ENCODE measurements around the gene COQ9. TPM values are rescaled to one million over a fixed set of nuclear protein-coding genes. Genes with fewer than 3 reads are reported as not detected.
"Not testable (repeated sequence)": the region's sequence is repeated elsewhere in the genome, so short reads cannot be mapped to it uniquely, and the experiment has no call there.

Gene COQ9
- total RNA-seq, 1 experiment from 2014 or later: 56.6 TPM

DNA sequence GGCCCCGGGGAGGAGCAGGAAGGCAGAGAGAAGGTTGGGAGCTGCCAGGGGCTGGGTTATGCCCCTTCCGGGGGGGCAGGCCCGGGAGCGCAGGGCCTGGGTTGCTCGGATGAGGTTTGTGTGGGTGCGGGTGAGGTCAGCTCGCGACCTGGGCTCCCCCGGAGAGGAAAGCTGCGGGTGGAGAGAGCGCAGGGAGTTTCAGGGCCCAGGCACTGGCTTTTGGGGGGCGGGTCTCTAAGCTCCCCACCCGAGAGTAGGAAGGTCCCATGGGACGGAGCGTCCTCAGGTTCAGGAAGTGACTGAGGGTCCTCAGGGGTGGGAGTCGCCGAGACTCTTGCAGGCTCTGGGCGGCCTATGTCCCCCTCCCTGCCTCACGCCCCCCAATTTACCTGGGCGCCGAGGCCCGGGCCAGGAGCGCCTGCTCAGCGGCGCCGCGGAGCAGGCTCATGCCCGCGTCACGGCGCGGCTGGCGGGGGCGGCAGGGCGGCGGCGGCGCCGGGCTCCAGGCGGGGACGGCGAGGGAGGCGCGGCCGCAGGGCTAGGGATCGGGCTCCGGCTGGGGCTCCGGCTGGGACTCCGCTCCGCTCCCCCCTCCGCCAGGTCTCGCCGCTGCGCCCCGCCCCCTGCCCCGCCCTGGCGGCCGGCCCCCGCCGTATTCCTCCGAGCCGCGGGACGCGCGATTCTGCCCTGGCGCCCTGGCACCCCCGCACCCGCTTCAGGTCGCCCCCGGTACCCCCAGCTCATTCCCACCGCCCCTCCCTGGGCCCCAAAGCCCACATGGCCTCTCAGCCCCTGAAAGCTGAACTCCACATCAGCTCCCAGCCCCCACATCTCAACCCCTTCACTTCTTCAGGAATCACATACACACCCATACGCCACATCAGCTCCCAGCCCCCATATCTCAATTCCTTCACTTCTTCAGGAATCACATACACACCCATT is 38.9 kb downstream of the COQ9 start, which contains the start of gene DOK4:
DOK4 (minus strand) TSS at position 578 of the 942 bp plus-strand sequence. CDS start 6,986 bp downstream, outside the sequence.
- peak; percentile 75 for DNase-seq (ENCODE audit: low read depth)

DNA sequence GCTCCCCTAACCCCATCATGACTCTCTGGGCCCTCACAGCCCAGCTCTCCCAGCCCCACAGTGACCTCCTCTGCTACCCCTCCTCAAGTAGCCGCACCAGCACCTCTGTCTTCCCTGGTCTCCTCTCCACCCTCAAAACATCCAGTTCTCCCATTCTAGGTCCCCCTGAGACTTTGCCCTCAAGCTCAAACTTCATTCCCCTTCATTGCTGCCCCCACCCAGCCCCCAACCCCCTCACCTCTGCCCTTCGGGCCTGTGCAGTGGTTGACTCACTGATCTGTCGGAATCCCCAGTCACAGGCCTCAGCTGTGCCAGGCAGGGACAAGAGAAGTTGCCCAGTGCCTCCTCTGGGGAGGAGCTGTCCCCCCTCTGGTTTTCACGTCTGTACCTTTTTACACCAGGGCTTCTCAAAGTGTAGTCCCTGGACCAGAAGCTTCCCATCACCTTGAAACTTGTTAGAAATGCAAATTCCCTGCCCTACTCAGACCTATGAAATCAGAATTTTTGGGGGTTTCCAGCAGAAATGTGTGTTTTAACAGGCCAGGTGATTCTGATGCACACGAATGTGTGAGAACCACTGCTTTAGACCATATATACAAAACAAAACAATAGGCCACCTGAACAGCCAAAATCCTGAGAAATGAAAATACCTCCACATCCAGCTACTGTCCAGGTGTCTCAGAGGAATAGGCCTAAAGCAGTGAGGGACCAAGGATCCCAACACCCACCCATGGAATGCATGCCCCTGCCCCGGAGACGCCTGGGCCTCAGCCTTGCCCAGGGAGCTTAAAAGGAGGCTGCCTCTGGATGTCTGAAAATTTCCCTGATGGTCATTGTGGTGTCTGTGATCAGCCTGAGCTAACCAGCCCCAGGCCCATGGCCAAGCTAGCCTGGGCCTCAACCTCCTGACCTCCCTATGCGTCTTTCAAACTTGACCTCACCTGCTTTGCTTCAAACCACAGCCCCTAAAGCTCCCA is 39.9 kb downstream of the COQ9 start:
- no peak for DNase-seq (ENCODE audit: low read depth)

DNA sequence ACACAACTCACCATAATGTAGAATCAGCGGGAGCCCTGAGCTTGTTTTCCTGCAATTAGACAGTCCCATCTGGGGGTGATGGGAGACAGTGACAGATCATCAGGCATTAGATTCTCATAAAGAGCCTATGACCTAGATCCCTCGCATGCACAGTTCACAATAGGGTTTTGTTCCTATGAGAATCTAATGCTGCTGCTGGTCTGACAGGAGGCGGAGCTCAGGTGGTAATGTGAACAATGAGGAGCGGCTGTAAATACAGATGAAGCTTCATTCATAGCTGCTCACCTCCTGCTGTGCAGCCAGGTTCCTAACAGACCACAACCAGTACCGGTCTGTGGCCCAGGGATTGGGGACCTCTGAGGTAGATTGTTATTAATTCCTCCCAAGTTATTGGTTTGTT is 42.0 kb downstream of the COQ9 start:
- DNase-seq (ENCODE audit: low read depth): no peak

DNA sequence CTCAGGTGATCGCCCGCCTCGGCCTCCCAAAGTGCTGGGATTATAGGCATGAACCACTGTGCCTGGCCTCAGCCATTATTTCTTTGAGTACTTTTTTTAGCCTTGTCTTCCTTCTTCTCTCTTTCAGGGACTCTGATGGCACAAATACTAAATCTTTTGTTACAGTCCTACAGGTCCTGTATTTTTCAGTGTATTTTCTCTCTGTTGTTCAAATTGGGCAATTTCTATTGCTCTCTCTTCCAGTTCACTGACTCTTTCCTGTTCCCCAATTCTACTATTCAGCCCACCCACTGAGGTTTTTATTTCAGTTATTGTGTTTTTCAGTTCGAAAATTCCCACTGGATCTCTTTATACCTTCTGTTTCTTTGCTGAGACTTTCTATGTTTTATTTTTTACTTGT is 46.5 kb downstream of the COQ9 start:
- DNase-seq (ENCODE audit: low read depth): no peak

DNA sequence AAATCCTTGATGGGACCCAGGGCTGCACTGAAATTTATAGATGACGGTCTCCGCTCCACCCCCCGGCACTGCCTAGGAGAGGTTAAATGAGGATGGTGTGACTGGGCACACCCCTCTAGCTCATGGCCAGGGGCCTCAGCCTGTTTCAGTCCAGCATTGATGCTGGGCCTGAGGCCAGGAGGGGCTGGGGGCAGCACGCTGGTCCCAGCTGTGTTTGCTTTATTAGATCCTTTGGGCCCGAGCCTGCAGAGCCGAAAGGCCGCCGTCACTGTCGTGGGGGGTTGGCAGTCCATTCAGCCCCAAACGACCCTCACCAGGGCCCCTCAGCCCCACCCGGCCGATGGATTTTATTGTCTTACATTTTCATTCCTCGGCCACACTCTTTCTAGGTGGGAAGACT is 49.8 kb downstream of the COQ9 start:
- DNase-seq (ENCODE audit: low read depth): no peak

DNA sequence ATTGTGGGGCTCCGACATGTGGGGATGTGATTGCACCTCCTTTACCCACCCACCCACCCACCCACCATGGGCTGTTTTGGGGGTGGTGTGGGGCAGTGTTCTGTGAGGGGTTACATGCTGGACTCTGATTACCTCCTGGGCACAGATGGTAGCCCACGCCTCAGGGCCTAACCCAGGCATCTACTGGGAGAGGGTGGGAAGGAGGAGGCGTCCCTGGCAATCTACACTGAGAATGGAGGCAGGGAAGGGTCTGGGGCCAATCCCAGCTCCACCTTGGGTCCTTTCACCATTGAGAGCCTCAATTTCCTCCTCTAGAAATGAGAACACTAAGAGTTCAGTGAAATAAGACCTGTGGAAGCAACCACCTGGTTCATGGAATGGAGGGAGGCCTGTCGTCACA is 50.8 kb downstream of the COQ9 start:
- no peak for DNase-seq (ENCODE audit: low read depth)

DNA sequence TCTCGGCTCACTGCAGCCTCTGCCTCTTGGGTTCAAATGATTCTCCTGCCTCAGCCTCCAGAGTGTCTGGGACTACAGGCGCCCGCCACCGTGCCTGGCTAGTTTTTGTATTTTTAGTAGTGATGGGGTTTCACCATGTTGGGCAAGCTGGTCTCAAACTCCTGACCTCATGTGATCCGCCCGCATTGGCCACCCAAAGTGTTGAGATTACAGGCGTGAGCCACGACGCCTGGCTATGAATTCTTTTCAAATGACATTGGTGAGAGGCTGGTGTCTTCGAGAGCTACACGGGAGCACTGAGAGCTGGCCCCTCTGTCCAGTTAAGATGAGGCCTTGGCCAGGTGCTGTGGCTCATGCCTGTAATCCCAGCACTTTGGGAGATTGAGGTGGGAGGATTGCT is 52.7 kb downstream of the COQ9 start:
- not testable (repeated sequence) for DNase-seq (ENCODE audit: low read depth)

DNA sequence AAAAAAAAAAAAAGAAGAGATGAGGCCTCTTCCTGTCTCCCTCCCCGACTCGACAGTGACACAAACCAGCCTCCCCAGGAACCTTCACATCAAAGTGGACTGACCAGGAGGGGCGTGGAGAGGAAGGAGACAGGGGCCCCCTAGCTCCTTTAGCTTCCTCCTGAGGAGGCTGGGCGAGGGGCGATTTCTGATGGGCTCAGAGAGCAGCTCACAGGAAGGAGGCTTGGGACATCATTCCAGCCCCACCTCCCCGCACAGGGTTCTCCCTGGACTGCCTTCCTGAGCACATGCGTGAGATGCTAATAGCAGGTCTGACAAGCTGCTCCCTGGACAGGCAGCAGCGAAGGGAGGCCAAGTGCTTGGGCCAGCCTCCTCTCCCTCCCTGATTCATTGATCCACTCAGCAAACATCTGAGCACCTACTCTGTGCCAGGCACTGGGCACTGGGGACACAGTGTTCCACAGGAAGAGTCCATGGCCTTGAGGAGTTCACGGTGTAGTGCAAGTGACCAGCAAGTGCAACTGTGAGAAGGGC is 53.4 kb downstream of the COQ9 start:
- DNase-seq (ENCODE audit: low read depth): no peak

DNA sequence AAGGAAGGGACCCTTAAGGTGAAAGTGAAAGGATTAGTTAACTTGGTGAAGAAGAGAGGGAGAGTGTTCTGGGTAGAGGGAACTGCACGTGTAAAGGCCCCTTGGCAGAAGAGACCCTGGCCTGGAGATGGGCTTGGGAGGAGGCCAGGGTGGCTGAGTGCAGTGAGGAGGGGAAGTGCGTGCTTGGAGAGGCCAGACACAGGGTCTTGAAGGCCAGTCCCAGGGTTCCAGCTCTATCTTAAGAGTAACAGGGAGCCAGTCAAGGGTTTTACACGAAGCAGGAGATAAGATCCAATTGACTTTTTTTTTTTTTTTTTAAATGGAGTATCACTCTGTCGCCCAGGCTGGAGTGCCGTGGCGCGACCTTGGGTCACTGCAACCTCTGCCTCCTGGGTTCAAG is 54.2 kb downstream of the COQ9 start:
- no peak for DNase-seq (ENCODE audit: low read depth)

DNA sequence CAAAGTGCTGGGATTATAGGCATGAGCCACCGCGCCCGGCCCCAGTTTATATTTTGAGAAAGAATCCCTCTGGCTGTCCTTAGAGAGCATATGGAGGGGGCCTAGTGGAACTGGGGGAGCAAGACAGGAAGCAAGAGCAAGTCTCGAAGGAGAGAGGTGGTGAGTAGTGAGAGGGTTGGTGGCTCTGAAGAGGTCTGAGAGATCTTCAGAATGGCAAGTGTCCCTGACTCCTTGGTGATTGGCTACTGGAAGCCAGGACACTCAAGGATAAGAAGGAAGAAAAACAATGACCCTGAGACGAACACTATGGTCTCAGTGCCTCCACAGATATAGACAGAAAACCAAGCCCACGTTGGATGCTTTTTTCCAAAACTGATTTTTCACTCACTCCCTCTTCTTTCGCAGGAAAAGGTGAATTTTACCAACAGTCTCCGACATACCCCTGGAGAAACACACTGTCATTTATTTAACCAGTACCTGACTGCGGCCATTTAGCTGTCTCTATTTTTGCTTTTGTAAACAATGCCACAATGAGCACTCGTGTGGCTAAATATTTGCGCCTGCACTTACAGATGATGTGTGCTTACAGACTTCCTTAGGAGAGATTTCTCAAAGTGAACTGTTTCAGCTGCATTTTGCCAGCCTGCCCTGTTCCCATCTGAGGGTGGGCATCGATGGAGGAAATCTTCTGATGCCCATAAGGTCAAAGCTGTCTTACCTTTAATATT is 54.9 kb downstream of the COQ9 start:
- no peak for DNase-seq (ENCODE audit: low read depth)

DNA sequence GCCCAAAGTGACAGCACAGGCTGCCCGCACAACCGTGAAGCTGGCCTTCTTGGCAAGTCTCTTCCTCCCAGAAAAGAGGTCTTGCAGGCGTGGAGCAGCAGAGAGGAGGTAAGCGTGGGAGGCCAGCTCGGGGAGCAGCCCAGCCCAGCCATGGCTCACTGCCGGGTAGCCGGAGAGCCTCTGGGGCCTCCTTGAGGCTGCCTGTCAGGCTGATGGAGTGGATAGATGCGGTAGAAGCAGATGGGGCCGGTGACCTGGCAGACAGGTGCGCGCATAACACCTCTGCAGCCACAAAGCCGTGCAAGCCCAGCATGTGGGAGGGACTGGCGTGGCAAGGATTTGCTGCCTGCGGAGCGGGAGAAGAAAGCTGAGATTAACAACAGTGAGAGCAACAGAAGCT is 56.1 kb downstream of the COQ9 start:
- no peak for DNase-seq (ENCODE audit: low read depth)

DNA sequence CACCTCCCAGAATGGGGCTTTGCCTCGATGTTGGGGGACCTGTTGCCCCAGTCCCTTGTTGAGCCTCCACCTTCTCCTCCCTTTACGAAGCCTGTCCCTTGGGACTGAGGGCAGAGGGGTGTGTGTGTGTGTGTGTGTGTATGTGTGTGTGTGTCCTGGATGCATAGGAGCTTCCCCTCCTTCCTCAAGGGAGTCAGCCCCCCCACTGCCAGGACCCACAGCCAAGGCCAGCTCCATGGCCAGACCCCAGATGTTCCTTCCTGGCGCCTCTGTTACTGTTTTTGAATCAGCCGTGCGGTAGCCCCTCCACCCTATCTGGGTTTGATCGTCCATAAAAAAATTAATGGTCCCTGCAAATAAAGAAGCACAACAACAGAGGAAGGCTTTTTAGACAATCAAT is 56.7 kb downstream of the COQ9 start:
- DNase-seq (ENCODE audit: low read depth): no peak

DNA sequence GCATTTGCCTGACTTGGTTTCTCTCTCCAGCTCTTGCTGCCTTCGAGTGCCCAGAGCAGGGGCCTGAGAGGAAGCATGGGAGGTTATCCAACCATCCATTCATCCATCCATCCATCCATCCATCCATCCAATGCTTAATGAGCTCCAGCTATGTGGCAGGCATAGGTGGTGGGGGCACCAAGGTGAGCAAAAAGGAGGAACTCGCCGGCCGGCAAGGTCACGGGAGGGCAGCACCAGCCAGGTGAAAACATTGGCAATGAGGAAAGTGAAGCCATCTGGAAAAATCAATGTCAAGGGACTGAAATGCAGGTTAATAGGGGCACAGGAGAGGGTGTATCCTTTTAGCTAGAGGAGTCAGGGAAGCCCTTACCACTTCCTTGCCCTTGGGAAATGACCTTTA is 57.2 kb downstream of the COQ9 start:
- no peak for DNase-seq (ENCODE audit: low read depth)

DNA sequence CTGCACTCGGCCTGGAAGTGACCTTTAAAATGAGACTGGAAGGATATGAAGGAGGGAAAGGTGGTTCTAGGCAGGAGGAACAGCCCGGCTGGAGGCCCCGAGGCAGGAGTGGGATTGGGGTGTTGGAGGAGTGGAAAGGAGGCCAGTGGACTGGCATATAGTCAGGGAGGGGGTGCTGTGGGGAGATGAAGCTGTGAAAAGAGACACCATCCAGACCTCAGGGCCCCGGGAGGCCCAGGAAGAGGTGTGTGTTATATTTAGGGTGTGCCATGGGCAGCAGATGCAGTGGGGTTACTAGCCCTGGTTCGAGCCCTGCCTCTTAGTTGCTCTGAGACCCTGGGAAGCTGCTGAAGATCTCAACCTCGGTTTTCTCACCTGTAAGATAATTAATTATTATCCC is 57.9 kb downstream of the COQ9 start:
- DNase-seq (ENCODE audit: low read depth): no peak

DNA sequence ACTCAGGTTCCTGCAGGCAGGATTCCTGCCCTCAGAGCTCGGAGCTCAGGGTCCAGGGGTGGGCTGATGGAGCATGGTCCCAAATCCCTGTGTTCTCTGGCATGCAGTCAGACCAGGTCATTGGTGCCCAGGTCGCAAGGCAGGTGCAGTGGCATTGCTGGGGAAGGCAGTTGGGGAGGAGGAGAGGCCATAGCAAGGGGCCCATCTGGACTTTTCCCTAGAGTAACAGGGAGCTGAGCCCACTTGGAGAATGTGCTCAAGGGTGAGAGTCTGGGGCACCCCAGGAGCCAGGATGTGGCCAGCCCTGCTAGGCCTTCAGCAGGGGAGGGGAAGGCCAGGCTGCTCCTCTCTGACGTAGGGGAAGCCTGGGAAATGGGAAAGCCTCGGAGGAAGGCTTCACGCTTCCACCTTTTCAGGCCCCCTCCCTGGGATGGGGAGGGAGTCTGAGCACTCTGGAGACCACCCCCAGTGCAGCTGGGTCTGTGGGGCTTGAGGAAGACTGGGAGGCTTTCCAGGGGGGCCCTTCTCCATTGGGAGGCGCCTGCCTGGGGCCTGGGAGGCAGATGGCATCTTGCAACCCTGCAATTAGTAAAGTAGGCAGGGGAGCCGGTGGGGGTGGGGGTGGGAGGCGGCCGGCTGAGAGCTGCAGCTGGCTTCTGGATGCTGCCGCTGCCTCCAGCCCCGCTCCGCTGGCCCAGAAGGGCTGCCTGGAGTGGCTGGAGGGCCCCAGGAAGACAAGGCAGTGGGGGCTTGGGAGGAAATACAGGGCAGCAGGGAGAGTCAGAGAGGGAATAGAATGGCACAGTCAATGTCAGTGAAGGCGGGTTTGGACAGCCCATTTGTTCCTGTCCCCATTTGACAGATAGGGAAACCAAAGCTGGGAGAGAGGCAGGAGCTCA is 60.1 kb downstream of the COQ9 start:
- DNase-seq (ENCODE audit: low read depth): no peak

DNA sequence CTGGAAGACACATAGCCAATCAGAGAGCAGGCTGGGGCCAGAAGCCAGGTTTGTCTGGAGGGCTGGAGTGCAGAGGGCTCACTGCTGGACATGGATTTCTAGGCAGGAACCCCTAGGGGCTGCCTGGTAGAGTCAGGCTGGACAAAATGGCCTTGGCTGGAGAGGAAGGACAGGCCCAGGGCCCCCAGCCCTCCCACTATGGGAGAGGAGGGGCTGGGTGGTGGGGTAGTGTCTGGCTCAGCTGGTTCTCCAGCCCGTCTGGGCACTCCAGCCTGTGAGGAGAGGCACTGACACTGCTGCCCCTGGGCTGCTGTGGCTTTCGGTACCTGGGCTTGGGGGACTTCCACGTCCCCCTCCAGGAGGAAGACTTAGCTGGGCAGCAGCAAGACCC is 60.8 kb downstream of the COQ9 start:
- DNase-seq (ENCODE audit: low read depth): no peak

DNA sequence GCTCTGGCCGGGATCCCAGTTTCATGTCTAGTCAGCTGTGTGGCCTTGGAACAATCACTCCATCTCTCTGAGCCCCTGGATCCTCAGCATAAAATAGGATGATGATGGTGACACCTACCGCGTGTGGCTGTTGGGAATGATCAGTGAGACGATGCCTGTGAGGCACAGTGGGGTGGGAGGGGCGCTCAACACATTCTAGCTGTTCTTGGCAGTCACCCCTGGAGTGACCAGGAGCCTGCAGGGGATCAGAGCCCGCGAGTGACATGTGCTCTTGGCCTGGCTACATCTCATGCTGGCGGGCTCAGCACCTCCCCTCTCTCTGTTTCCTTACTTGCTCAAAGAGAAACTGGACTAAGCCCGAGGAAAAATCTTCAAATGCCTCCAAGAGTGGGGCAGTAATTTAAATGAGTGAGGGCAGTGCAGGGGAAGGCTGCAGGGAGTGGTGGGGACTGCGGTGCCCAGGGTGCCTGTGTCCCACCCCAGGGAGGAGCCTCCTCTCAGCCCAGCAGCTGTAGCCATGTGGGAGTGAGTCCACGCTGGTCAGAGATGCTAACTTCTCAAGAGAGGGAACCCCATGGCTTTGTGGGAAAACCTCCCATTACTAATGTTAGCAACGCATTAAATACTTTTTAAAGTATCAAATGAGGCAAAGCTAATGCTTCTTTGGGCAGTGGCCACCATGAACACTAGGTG is 62.1 kb downstream of the COQ9 start:
- peak; percentile 21 for DNase-seq (ENCODE audit: low read depth)

DNA sequence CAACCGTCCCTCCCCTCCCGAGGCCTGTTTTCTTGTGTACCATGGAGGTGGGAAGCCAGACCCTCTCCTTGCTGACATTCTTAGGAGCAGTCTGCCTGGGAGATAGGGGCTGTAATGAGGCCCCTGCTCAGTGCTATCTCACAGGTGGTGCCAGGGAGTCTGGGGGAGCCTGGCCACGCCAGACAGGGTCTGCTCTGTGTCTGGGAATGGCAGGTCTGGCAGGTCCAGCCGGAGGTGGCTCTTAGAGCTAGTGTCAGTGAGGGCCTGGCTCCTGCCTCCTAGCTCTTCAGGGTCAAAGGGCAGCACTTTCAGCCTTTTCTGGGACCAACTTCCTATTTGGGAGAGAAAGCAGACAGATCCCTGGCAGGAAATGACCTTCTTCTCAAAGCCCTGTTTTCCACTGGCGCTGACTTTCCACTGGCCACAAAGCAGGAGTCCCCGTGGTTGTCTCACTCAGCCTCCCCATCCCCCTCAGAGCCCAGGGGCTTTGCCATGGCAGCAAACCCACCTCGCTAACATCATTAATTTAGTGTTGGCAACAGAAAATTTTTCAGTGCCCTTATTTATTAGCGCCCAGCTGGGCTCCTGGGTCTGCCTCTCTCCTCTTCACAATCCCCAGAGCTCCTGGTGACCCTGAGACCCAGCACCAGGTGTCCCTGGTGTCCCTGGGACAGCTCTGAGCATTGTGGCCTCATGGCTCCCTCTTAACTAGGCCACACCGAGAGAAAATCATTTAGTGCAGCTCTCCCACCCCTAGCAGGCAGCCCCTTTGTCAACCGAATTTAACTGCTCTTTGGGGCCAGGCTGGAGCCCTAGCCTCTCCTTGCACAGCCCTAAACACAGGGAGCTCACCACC is 63.0 kb downstream of the COQ9 start:
- no peak for DNase-seq (ENCODE audit: low read depth)
